HCT116 (cell line): ENCODE measurements around the gene KATNAL1. TPM values are rescaled to one million over a fixed set of nuclear protein-coding genes. Genes with fewer than 3 reads are reported as not detected.
A peak's percentile ranks its signal among the peaks of the same experiment; 100 is the strongest.

Experiments
- ATAC-seq: fragments of 200-7000 bp; cut with Tn5 transposase; 2 replicates; pipeline ENCODE4 v1.9.1; 2020; ENCODE audit warnings: mild to moderate bottlenecking, moderate library complexity
- BruUV-seq: library from RNA; stranded (reverse); fragments of 400-500 nt; replicated peaks from 2 replicates; lab custom pipeline; 2021; lab: Mats Ljungman, UMichigan
- CTCF ChIA-PET: fragments of 300-600 bp; sonication (Branson Sonifier 250); formaldehyde crosslinking; loops from one replicate; lab custom pipeline; 2021; ENCODE audit warnings: antibody characterized with exemption; lab: Charles Lee
- POLR2A ChIA-PET: fragments of 300-600, 350-600 bp; sonication (Branson Sonifier 250); formaldehyde crosslinking; loops from one replicate; lab custom pipeline; 2021; ENCODE audit warnings: antibody characterized with exemption; lab: Charles Lee
- RAD21 ChIA-PET, 2 experiments: fragments of 300-600 bp; sonication (Branson Sonifier 250); formaldehyde crosslinking; loops; one replicate each; lab custom pipeline; 2023; ENCODE audit warnings: low total read pairs in 2 of 2; ENCODE audit not compliant: uncharacterized antibody in 2 of 2, unreplicated experiment in 2 of 2, low non-redundant PET in 1 of 2; lab: Charles Lee
- DNase-seq: peaks from one replicate; pipeline ENCODE4 v3.0.0-alpha.2; 2010; ENCODE audit warnings: low read depth, low spot score
- H2AFZ ChIP-seq: fragments of 200-600 bp; shearing (Covaris generic), sonication (generic); 2 replicates; pipeline ENCODE4 v1.6.1; 2017; ENCODE audit warnings: low read depth, mixed run types, mixed read lengths, antibody characterized with exemption, low read length; ENCODE audit not compliant: poor library complexity, severe bottlenecking
- H3K27ac ChIP-seq: 2 replicates; pipeline ENCODE4 v1.5.1; 2012; ENCODE audit warnings: low read depth, low read length
- H3K27me3 ChIP-seq: fragments of 200-600 bp; sonication (generic); 2 replicates; pipeline ENCODE4 v1.6.1; 2016; ENCODE audit warnings: mixed run types, low read length, mixed read lengths; ENCODE audit not compliant: insufficient read depth
- H3K36me3 ChIP-seq, 2 experiments: fragments of 200-500 bp in 1 of 2; fragments of 200-600 bp in 1 of 2; sonication (Bioruptor generic) in 1 of 2; sonication (generic) in 1 of 2; 2 replicates each; pipeline versions ENCODE4 v1.5.1 to v1.6.1; 2014 to 2016; ENCODE audit warnings: low read length in 2 of 2, inconsistent platforms in 1 of 2, mixed read lengths in 1 of 2, mixed run types in 1 of 2; ENCODE audit not compliant: insufficient read depth in 2 of 2, control insufficient read depth in 1 of 2
- H3K4me1 ChIP-seq, 2 experiments: fragments of 200-600 bp in 1 of 2; sonication (generic) in 1 of 2; 2 replicates each; pipeline versions ENCODE4 v1.5.1 to v1.6.1; 2012 to 2017; ENCODE audit warnings: low read length in 2 of 2, inconsistent platforms in 1 of 2, mild to moderate bottlenecking in 1 of 2, mixed read lengths in 1 of 2, mixed run types in 1 of 2, moderate library complexity in 1 of 2; ENCODE audit not compliant: insufficient read depth in 2 of 2, control insufficient read depth in 1 of 2
- H3K4me2 ChIP-seq: fragments of 200-600 bp; sonication (generic); 2 replicates; pipeline ENCODE4 v1.6.1; 2017; ENCODE audit warnings: mixed run types, low read length, mixed read lengths
- H3K4me3 ChIP-seq, 2 experiments: fragments of 200-600 bp in 1 of 2; sonication (generic) in 1 of 2; replicated peaks in 1 of 2; 2 replicates each; pipeline ENCODE4 v1.5.1; 2011 to 2016; ENCODE audit warnings: low read length in 2 of 2, control low read depth in 1 of 2, low read depth in 1 of 2, mild to moderate bottlenecking in 1 of 2, mixed read lengths in 1 of 2, mixed run types in 1 of 2
- H3K79me2 ChIP-seq: fragments of 200-600 bp; sonication (generic); 2 replicates; pipeline ENCODE4 v1.6.1; 2017; ENCODE audit warnings: mild to moderate bottlenecking, mixed run types, low read length, moderate library complexity, mixed read lengths; ENCODE audit not compliant: insufficient read depth
- H3K9ac ChIP-seq: fragments of 200-600 bp; sonication (generic); 2 replicates; pipeline ENCODE4 v1.6.1; 2016; ENCODE audit warnings: low read length, mixed read lengths
- H3K9me2 ChIP-seq: fragments of 200-600 bp; sonication (generic), shearing (Covaris generic); 2 replicates; pipeline ENCODE4 v1.6.1; 2017; ENCODE audit warnings: mixed run types, mild to moderate bottlenecking, moderate library complexity; ENCODE audit not compliant: insufficient read depth
- H3K9me3 ChIP-seq, 2 experiments: fragments of 200-500 bp in 1 of 2; fragments of 200-600 bp in 1 of 2; sonication (Bioruptor generic) in 1 of 2; sonication (generic) in 1 of 2; 2 replicates each; pipeline ENCODE4 v1.6.1; 2014 to 2017; ENCODE audit warnings: low read length in 2 of 2, mixed read lengths in 2 of 2, inconsistent platforms in 1 of 2, low read depth in 1 of 2, mild to moderate bottlenecking in 1 of 2, mixed run types in 1 of 2, moderate library complexity in 1 of 2; ENCODE audit not compliant: control insufficient read depth in 1 of 2, insufficient read depth in 1 of 2
- H4K20me1 ChIP-seq: fragments of 200-600 bp; sonication (generic), shearing (Covaris generic); 2 replicates; pipeline ENCODE4 v1.6.1; 2017; ENCODE audit warnings: mixed run types, mild to moderate bottlenecking, moderate library complexity; ENCODE audit not compliant: insufficient read depth
- intact Hi-C: fragments of 100-400 bp; cut with micrococcal nuclease; formaldehyde crosslinking; loops from 2 replicates; pipeline ENCODE4 v1.10.0; 2022
- total RNA-seq: library from RNA; stranded (reverse); gene quantifications from one replicate; pipeline ENCODE4 v1.2.1, GENCODE V29; 2021; ENCODE audit not compliant: unreplicated experiment
- TF ChIP-seq, protein P1 (sequence below): IDR thresholded peaks from 2 replicates; pipeline ENCODE4 v1.6.1; 2012; ENCODE audit warnings: low read depth
- TF ChIP-seq, protein P2 (sequence below), 3 experiments: fragments of 200-600 bp in 1 of 3; sonication (generic) in 1 of 3; IDR thresholded peaks in 2 of 3; conservative IDR thresholded peaks in 1 of 3; 2 replicates each; pipeline ENCODE4 v1.5.1; 2012 to 2017; ENCODE audit warnings: low read depth in 2 of 3, low read length in 2 of 3, antibody characterized with exemption in 1 of 3, borderline replicate concordance in 1 of 3, control low read depth in 1 of 3, mild to moderate bottlenecking in 1 of 3, mixed read lengths in 1 of 3, mixed run types in 1 of 3, moderate library complexity in 1 of 3; ENCODE audit not compliant: insufficient read depth in 1 of 3

KATNAL1 gene
- total RNA-seq, 1 experiment from 2014 or later: 17.3 TPM

DNA sequence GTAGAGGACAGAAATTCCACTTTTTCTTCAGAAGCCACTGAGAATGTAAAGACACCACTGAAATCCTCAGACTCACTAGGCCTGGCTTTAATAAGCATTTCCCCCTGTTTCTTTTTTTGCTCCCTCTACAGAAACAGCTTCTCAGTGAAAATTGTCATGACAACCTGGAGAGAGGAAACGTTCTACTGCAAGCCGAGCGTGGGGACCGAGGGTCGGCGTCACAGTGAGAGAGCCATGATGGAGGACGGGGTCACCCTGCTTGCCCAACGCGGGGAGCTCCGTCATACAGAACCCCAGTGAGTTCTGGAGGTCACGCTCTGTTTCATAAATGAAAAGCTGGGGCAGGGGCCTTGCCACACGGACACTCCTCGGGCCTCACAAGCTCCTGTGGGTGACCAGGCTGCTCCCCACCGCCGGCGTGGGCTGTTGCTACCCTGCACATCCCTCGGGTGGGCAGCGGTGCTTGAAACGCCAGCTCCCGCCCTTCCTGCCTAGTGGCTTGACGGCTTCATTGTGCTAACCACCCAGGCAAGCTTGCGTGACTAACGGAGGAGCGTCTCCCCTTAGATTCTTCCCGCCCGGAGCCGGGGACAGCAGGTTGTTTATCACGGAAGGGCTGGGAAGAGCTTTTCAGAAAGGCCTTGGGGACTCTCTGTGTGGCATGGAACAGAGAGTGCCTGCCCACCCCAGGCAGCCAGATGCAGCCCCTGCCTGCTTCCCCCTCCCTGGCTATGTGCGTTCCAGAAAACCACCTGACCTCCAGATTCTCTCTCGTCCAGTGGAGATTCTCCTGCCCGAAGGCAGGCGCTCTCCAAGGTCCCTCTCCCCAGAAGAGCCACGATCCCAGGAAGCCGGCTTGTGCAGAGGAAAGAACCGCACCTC, 153.6 kb downstream of the KATNAL1 start:
- no peaks in the 10 kb centered on the region for H3K4me1 ChIP-seq
- TF ChIP-seq, protein P1, sequence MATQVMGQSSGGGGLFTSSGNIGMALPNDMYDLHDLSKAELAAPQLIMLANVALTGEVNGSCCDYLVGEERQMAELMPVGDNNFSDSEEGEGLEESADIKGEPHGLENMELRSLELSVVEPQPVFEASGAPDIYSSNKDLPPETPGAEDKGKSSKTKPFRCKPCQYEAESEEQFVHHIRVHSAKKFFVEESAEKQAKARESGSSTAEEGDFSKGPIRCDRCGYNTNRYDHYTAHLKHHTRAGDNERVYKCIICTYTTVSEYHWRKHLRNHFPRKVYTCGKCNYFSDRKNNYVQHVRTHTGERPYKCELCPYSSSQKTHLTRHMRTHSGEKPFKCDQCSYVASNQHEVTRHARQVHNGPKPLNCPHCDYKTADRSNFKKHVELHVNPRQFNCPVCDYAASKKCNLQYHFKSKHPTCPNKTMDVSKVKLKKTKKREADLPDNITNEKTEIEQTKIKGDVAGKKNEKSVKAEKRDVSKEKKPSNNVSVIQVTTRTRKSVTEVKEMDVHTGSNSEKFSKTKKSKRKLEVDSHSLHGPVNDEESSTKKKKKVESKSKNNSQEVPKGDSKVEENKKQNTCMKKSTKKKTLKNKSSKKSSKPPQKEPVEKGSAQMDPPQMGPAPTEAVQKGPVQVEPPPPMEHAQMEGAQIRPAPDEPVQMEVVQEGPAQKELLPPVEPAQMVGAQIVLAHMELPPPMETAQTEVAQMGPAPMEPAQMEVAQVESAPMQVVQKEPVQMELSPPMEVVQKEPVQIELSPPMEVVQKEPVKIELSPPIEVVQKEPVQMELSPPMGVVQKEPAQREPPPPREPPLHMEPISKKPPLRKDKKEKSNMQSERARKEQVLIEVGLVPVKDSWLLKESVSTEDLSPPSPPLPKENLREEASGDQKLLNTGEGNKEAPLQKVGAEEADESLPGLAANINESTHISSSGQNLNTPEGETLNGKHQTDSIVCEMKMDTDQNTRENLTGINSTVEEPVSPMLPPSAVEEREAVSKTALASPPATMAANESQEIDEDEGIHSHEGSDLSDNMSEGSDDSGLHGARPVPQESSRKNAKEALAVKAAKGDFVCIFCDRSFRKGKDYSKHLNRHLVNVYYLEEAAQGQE: peak; percentile 10; the same call in 1 of the 2 replicates
- TF ChIP-seq, protein P2, sequence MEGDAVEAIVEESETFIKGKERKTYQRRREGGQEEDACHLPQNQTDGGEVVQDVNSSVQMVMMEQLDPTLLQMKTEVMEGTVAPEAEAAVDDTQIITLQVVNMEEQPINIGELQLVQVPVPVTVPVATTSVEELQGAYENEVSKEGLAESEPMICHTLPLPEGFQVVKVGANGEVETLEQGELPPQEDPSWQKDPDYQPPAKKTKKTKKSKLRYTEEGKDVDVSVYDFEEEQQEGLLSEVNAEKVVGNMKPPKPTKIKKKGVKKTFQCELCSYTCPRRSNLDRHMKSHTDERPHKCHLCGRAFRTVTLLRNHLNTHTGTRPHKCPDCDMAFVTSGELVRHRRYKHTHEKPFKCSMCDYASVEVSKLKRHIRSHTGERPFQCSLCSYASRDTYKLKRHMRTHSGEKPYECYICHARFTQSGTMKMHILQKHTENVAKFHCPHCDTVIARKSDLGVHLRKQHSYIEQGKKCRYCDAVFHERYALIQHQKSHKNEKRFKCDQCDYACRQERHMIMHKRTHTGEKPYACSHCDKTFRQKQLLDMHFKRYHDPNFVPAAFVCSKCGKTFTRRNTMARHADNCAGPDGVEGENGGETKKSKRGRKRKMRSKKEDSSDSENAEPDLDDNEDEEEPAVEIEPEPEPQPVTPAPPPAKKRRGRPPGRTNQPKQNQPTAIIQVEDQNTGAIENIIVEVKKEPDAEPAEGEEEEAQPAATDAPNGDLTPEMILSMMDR (IDR thresholded peaks at IDR 0.05 in 2 of 3, conservative IDR thresholded peaks at IDR 0.05 in 1 of 3; ENCODE audit: borderline replicate concordance in 1 of 3, insufficient read depth in 1 of 3, low read depth in 2 of 3, low read length in 2 of 3): no peak
- CTCF ChIA-PET: no interaction called here
- H3K4me3 ChIP-seq: no peak overlapping the region
- no peaks in the 10 kb centered on the region for H3K27me3 ChIP-seq
- BruUV-seq: no TSS peak
- H3K4me2 ChIP-seq: no peak overlapping the region
- H4K20me1 ChIP-seq: no peaks in the 10 kb centered on the region
- no peak overlapping the region for H3K27ac ChIP-seq
- no peaks in the 10 kb centered on the region for H3K79me2 ChIP-seq
- H3K9me2 ChIP-seq: no peaks in the 10 kb centered on the region
- ATAC-seq (no peak), DNase-seq (no peak)
- no peak overlapping the region for H2AFZ ChIP-seq
- no peaks in the 10 kb centered on the region for H3K36me3 ChIP-seq
- POLR2A ChIA-PET: no interaction called here
- RAD21 ChIA-PET: no interaction called here
- intact Hi-C loops: no loop called here
- H3K9me3 ChIP-seq: no peaks in the 10 kb centered on the region
- H3K9ac ChIP-seq: no peak overlapping the region

Other genes with a start within 250 kb of the KATNAL1 start
- 0.15 TPM for gene UBE2L5, start 114.9 kb upstream of the KATNAL1 start, total RNA-seq
- 678 TPM for gene HMGB1, start 158.4 kb upstream of the KATNAL1 start, total RNA-seq